ENCODE data around the gene CLRN2.

The CLRN2 gene

GRCh38 chr4:17500574-17500973 lies 14.4 kb upstream of the CLRN2 start:
- in situ Hi-C loops (cut with MboI; ENCODE audit: low pct_unique_long_range_greater_than_20kb, low sequenced_read_pairs) = no loop called here

GRCh38 chr4:17502756-17503155 lies 12.2 kb upstream of the CLRN2 start:
- DNase-seq = no peak
- in situ Hi-C loops (cut with MboI; ENCODE audit: low pct_unique_long_range_greater_than_20kb, low sequenced_read_pairs) = no loop called here

More at GRCh38 chr4:17500574-17500973, 14.4 kb upstream of the CLRN2 start:
- DNase-seq = no peak

- in situ Hi-C loops (cut with MboI; ENCODE audit: low pct_unique_long_range_greater_than_20kb, low sequenced_read_pairs) = no loop called here
- no peak for DNase-seq
Measured at GRCh38 chr4:17504081-17504480, 10.9 kb upstream of the CLRN2 start.

- in situ Hi-C loops (cut with MboI; ENCODE audit: low pct_unique_long_range_greater_than_20kb, low sequenced_read_pairs) = no loop called here
- peak; percentile 3 for DNase-seq
Measured at GRCh38 chr4:17510582-17510981, 4.4 kb upstream of the CLRN2 start.

- in situ Hi-C loops (cut with MboI; ENCODE audit: low pct_unique_long_range_greater_than_20kb, low sequenced_read_pairs) = no loop called here
- DNase-seq = peak; percentile 16
Measured at GRCh38 chr4:17511051-17511450, 3.9 kb upstream of the CLRN2 start.

- DNase-seq = peak; percentile 49
- in situ Hi-C loops (cut with MboI; ENCODE audit: low pct_unique_long_range_greater_than_20kb, low sequenced_read_pairs) = no loop called here
Measured at GRCh38 chr4:17511509-17511949, 3.4 kb upstream of the CLRN2 start.

GRCh38 chr4:17511950-17512795 lies 2.8 kb upstream of the CLRN2 start, which contains the start of gene QDPR:
QDPR (minus strand) TSS chr4:17512090; CDS start chr4:17512054, 36 bp downstream.
- DNase-seq = peak; percentile 76

GRCh38 chr4:17512973-17513665 lies 1.8 kb upstream of the CLRN2 start:
- in situ Hi-C loops (cut with MboI; ENCODE audit: low pct_unique_long_range_greater_than_20kb, low sequenced_read_pairs) = no loop called here
- DNase-seq = no peak

More at GRCh38 chr4:17511950-17512795, 2.8 kb upstream of the CLRN2 start, which contains the start of gene QDPR:
- in situ Hi-C loops (cut with MboI; ENCODE audit: low pct_unique_long_range_greater_than_20kb, low sequenced_read_pairs) = no loop called here

GRCh38 chr4:17515445-17516407 lies 761 bp downstream of the CLRN2 start:
- no peak for DNase-seq
- in situ Hi-C loops (cut with MboI; ENCODE audit: low pct_unique_long_range_greater_than_20kb, low sequenced_read_pairs) = no loop called here

GRCh38 chr4:17516980-17517379 lies 2.0 kb downstream of the CLRN2 start:
- in situ Hi-C loops (cut with MboI; ENCODE audit: low pct_unique_long_range_greater_than_20kb, low sequenced_read_pairs) = no loop called here
- DNase-seq = no peak

- DNase-seq = no peak
- in situ Hi-C loops (cut with MboI; ENCODE audit: low pct_unique_long_range_greater_than_20kb, low sequenced_read_pairs) = no loop called here
Measured at GRCh38 chr4:17517664-17518063, 2.7 kb downstream of the CLRN2 start.

GRCh38 chr4:17521595-17521994 lies 6.6 kb downstream of the CLRN2 start:
- in situ Hi-C loops (cut with MboI; ENCODE audit: low pct_unique_long_range_greater_than_20kb, low sequenced_read_pairs) = no loop called here
- no peak for DNase-seq

GRCh38 chr4:17523662-17524061 lies 8.7 kb downstream of the CLRN2 start:
- peak; percentile 26 for DNase-seq
- in situ Hi-C loops (cut with MboI; ENCODE audit: low pct_unique_long_range_greater_than_20kb, low sequenced_read_pairs) = no loop called here

GRCh38 chr4:17526695-17527477 lies 11.9 kb downstream of the CLRN2 start:
- no peak for DNase-seq
- in situ Hi-C loops (cut with MboI; ENCODE audit: low pct_unique_long_range_greater_than_20kb, low sequenced_read_pairs) = loop anchor here (25.0 kb wide), 1 partner anchor 1060 kb away; no protein-coding TSS in a partner anchor

GRCh38 chr4:17528551-17529165 lies 13.7 kb downstream of the CLRN2 start:
- DNase-seq = no peak
- in situ Hi-C loops (cut with MboI; ENCODE audit: low pct_unique_long_range_greater_than_20kb, low sequenced_read_pairs) = loop anchor here (25.0 kb wide), 1 partner anchor 1059 kb away; no protein-coding TSS in a partner anchor

- in situ Hi-C loops (cut with MboI; ENCODE audit: low pct_unique_long_range_greater_than_20kb, low sequenced_read_pairs) = loop anchor here (25.0 kb wide), 1 partner anchor 1056 kb away; no protein-coding TSS in a partner anchor
- no peak for DNase-seq
Measured at GRCh38 chr4:17531538-17532285, 16.7 kb downstream of the CLRN2 start.

- in situ Hi-C loops (cut with MboI; ENCODE audit: low pct_unique_long_range_greater_than_20kb, low sequenced_read_pairs) = loop anchor here (25.0 kb wide), 1 partner anchor 1053 kb away; no protein-coding TSS in a partner anchor
- DNase-seq = no peak
Measured at GRCh38 chr4:17534705-17535104, 19.7 kb downstream of the CLRN2 start.

Measured in KBM-7 (cell line).